ENCODE results near the gene SORL1-AS1.

SORL1-AS1 gene

DNA sequence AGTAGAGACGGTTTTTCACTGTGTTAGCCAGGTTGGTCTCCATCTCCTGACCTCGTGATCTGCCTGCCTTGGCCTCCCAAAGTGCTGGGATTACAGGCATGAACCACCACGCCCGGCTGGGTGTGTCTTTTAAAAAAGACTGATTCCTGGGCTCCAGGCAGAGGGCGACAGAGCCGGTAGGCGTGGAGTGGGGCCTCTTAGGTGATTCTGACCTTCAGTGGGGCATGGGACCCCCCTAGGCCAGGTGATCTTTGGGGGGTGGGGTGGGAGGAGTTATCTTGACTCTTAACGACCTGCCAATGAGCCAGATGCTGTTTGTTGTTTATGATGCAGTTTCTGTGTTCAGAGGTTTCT lies 12.9 kb upstream of the SORL1-AS1 start:
- H3K4me1 ChIP-seq = peaks cover 38% of the 10 kb centered on the region
- no peak for DNase-seq
- H3K36me3 ChIP-seq = no peaks in the 10 kb centered on the region; the same call in 1 of the 2 replicates
- TF ChIP-seq, protein P1, sequence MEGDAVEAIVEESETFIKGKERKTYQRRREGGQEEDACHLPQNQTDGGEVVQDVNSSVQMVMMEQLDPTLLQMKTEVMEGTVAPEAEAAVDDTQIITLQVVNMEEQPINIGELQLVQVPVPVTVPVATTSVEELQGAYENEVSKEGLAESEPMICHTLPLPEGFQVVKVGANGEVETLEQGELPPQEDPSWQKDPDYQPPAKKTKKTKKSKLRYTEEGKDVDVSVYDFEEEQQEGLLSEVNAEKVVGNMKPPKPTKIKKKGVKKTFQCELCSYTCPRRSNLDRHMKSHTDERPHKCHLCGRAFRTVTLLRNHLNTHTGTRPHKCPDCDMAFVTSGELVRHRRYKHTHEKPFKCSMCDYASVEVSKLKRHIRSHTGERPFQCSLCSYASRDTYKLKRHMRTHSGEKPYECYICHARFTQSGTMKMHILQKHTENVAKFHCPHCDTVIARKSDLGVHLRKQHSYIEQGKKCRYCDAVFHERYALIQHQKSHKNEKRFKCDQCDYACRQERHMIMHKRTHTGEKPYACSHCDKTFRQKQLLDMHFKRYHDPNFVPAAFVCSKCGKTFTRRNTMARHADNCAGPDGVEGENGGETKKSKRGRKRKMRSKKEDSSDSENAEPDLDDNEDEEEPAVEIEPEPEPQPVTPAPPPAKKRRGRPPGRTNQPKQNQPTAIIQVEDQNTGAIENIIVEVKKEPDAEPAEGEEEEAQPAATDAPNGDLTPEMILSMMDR (IDR thresholded peaks at IDR 0.05; ENCODE audit: low read depth, low read length) = no peak
- H3K27me3 ChIP-seq = no peaks in the 10 kb centered on the region
- no peak overlapping the region for H3K4me3 ChIP-seq (ENCODE audit: low read depth, low read length)
- no peaks in the 10 kb centered on the region for H3K9me3 ChIP-seq

DNA sequence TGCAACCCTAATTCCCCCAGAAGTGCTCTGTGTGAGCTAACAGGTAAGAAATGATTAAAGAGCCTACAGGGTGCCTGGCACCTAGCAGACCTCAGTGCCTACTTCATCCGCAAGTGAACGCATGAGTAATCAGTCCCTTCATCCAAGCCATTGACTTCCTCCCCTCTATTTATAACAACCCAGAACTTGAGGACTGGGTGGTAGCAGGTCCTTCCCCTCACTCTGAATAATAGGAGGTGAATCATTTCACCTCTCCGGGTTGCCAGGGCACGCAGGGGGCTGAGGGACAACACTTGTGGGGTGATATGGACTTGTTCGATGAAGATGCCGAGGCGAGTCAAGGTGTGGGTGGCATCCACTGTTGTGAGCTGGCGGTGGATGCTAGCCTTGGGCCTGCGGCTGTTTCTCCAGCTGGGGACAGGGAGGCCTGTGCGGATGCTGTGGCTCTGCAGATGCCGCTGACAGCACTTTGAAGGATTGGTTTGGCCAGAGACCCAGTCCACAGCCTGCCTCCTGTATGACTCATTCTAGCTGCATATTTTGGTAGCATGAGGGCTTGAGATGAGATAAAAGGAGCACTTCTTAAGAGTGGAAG lies 11.7 kb upstream of the SORL1-AS1 start:
- H3K36me3 ChIP-seq = no peaks in the 10 kb centered on the region
- TF ChIP-seq, protein P1 (IDR thresholded peaks at IDR 0.05; ENCODE audit: low read depth, low read length) = no peak

DNA sequence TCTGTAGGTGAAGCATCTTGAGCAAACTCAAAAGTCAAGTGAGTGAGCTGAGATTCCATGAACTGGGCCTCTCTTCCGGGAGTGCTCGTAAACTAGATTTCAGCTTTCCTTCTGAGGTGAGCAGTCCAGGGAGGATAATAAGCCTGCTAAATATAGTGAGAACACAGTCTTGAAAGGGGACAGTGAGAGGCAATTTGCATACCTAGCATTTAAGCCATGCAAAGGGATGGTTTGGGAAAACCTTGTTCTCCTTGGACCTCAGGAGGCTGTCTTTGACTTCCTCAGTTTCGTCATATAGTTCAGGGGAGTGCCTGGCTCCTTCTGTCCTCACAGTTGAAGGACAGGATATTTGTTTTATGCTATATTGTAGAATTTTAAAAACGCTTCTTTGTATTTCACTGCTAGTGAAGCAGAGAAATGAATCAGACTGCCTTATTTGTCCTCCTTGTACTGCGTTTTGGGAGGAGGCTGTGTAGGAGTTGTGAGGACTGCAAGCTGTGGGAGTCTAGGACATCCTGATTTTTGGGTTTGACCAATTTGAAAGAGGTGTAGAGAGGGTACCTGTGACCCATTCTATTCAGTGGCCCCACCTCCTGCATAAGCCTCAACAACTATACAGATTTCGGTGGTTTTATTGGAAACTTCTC lies 11.0 kb upstream of the SORL1-AS1 start:
- H3K4me3 ChIP-seq (ENCODE audit: low read depth, low read length) = no peak overlapping the region
- TF ChIP-seq, protein P1 (IDR thresholded peaks at IDR 0.05; ENCODE audit: low read depth, low read length) = no peak
- H3K9me3 ChIP-seq = no peaks in the 10 kb centered on the region
- no peaks in the 10 kb centered on the region for H3K36me3 ChIP-seq
- H3K27me3 ChIP-seq = no peaks in the 10 kb centered on the region
- DNase-seq = no peak
- peaks cover 47% of the 10 kb centered on the region for H3K4me1 ChIP-seq

More for the DNA sequence above, 11.7 kb upstream of the SORL1-AS1 start:
- H3K4me1 ChIP-seq = peaks cover 44% of the 10 kb centered on the region
- peak; percentile 92 for DNase-seq
- H3K4me3 ChIP-seq (ENCODE audit: low read depth, low read length) = no peak overlapping the region
- H3K9me3 ChIP-seq = no peaks in the 10 kb centered on the region
- H3K27me3 ChIP-seq = no peaks in the 10 kb centered on the region

DNA sequence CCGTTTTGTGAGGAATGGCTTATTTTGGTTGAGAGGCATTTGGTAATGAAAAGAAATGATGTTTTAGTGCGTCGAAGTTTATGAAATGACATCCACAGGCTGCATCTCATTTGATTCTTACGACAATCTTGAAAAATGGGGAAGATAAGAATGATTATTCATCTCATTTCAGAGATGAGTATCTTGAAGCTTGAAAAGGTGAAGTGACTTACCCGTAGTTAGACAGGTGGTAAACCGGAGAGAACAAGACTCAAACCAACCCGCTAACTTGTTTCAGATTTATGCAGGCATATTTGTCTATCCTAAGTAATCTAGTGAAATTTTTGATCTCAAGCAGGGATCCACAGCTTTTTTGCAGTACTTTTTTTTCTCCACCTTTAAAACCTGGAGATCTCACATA lies 9.1 kb upstream of the SORL1-AS1 start:
- no peak for DNase-seq
- Histone ChIP-seq H3K4me1 (peaks cover 40% of the 10 kb centered on the region), H3K4me3 (ENCODE audit: low read depth, low read length) (no peak overlapping the region), H3K9me3 (no peaks in the 10 kb centered on the region), H3K27me3 (no peaks in the 10 kb centered on the region), H3K36me3 (no peaks in the 10 kb centered on the region)
- TF ChIP-seq, protein P1 (IDR thresholded peaks at IDR 0.05; ENCODE audit: low read depth, low read length) = no peak

DNA sequence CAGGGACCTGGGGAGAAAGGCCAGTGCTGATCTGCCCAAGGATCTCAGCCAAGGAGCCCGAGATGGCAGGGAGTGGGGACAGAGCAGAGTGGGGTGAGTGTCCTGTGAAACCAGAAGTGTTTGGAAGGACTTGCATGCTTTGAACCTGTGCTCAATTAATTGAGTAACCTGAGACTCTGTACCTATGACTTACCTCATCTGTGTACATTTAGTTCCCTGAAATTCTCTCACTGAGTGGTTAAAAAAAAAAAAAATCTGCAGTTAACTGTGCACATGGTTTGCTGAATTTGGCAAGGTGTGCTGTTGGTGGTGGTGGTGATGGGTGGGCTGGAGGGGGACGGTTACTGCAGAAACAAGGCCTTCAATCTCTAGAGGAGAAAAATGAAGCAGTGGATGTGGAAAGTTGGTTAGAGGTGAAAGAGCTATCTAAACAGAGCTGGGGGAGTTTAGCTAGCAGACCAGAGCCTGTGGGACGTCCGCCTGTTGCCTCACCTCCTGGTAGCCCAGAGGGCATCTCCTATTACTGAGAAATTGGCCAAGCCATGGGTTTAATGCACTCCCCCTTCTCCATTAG lies 8.3 kb upstream of the SORL1-AS1 start:
- Histone ChIP-seq H3K4me1 (peaks cover 34% of the 10 kb centered on the region), H3K36me3 (no peaks in the 10 kb centered on the region), H3K9me3 (no peaks in the 10 kb centered on the region), H3K4me3 (ENCODE audit: low read depth, low read length) (no peak overlapping the region), H3K27me3 (no peaks in the 10 kb centered on the region)
- no peak for DNase-seq
- TF ChIP-seq, protein P1 (IDR thresholded peaks at IDR 0.05; ENCODE audit: low read depth, low read length) = no peak

DNA sequence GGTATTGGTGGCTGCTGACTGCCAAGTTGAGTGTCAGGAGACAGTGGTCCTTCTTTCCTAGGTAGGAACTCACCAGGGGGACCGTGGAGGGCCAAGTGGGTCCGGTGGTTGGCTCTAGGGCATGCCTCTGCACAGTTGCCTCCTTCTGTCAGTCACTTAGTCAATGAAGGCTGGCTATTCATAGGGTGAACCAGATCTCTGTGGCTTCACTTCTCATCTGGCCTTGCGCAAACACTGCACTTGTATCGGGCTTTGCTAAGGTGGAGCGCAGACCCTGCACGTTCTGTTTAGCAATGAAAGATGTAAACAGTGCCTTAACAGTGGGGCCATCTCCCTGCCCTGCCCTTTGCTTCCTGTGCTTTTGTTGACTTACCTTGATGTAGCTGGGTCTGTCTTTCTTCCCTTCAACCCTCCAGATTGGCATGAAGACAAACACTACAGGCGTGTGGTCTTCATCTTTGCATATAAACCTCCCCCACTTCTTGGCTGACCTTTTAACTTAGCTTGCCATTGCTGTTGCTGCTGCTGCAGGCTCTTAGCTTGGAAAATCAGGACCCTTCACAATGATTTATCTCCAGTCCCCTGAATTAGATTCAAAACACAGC lies 6.7 kb upstream of the SORL1-AS1 start:
- Histone ChIP-seq H3K4me1 (peaks cover 26% of the 10 kb centered on the region), H3K9me3 (no peaks in the 10 kb centered on the region), H3K36me3 (no peaks in the 10 kb centered on the region), H3K27me3 (no peaks in the 10 kb centered on the region), H3K4me3 (ENCODE audit: low read depth, low read length) (no peak overlapping the region)
- DNase-seq = no peak
- TF ChIP-seq, protein P1 (IDR thresholded peaks at IDR 0.05; ENCODE audit: low read depth, low read length) = no peak
